SIG-M5 (cell line): ENCODE measurements around the gene DEFB128.

Source experiments
- DNase-seq: peaks from one replicate; lab custom pipeline; 2025; lab: John Stamatoyannopoulos, UW

The DEFB128 gene

DNA sequence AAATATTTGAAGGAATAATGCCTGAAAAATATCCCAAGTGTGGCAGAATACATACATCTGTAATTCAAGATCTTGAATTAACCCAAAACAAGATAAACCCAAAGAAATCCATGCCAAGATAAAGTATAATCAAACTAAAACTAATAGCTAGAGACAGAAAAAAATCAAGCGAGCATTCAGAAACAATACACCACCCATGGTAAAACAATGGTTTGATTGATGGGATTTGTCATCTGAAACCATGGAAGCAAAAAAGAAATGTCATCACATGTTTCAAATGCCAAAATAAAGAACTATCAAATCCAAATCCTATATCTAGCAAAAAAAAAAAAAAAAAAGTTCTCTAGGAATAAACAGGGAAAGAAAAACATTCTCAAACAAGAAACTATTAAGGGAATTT lies 37.4 kb downstream of the DEFB128 start:
- no peak for DNase-seq

DNA sequence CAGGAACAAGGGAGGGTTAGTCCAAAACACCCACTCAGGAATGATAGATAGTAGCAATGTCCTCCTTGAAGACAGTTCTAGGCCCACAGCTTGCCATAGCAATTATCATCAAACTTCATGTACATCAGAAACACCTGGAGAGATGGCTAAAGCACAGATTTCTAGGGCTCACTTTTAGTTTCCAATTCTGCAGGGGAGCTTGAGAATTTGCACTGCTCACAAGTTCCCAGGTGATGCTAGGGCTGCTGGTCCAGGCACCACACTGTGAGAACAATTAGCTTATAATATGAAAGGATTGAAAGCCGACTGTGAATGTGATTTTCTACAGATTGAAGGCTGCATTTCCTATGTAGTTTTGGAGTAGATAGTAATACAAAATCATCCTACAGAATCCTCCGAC lies 43.6 kb downstream of the DEFB128 start:
- no peak for DNase-seq

DNA sequence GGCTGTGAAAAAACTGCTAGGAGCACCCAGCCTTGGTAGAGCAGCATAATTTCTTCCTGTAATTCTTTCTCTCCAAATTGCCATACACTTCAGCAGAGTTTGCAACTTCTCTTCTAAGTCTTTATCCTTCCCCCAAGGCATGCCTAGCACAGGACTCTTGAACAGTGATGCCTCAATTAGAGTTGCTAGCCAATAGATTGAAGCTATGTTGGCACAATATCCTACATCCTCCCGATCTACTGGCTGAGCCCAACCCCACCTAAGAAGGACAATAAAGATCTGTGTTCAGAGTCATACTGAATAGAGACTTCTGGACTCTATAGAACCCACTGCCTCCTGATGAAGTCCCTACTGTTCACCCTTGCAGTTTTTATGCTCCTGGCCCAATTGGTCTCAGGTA lies 47.2 kb downstream of the DEFB128 start, which contains the start of gene DEFB126:
Gene DEFB126 (plus strand): TSS at position 301 of the 400 bp plus-strand sequence. CDS start 39 bp downstream, at position 340.
- DNase-seq, result no peak
